GM11168 (cell line): ENCODE measurements around the gene ACTR3.
"Not testable (repeated sequence)": the region's sequence is repeated elsewhere in the genome, so short reads cannot be mapped to it uniquely, and the experiment has no call there.

Source experiments
- in situ Hi-C: fragments of 300-500 bp; cut with MboI; formaldehyde crosslinking; loops from one replicate; pipeline ENCODE4 v1.12.0; 2022; ENCODE audit warnings: low sequenced_read_pairs; ENCODE audit not compliant: unreplicated experiment

ACTR3 gene

DNA sequence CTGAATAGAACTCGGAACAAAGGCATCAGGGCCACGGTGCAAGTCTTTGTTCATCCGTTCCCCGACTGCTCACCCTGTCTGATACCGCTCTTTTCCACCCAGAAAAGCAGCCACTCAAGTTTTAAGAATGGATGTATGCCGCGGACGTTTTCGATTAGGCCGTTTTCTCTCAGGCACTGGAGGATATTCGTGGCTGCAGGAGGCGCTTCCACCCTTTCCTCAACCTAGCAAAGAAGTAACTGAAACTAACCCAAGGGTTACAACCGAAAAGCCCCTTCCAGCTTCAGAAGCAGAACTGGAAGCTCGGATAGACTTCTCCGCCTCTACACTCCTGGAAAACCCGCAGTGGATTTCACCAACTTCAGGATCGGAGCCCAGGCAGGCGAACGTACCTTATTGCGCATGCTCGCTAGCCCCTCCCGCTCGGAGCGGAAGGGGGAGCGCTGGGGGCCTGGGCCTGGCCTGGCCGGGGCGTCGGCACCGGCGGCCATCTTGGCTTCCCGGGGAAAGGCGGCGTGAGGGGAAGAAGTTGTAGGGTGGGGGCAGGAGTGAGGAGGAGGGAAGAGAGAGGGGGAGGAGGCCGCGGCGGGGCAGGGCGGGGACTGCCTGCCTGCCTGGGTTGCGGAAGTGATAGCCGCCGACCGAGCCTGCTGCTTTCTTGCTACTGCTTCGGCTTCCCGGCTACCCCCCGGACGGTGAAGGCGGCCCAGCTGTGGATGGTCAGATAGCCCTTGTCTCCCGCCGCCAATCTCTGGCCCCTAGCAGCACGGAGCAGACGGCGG is at the start of gene ACTR3:
Gene ACTR3, plus strand, starts transcription at position 619 of the 782 bp plus-strand sequence. CDS start 191 bp downstream, outside the sequence.
- in situ Hi-C loops: no loop called here

DNA sequence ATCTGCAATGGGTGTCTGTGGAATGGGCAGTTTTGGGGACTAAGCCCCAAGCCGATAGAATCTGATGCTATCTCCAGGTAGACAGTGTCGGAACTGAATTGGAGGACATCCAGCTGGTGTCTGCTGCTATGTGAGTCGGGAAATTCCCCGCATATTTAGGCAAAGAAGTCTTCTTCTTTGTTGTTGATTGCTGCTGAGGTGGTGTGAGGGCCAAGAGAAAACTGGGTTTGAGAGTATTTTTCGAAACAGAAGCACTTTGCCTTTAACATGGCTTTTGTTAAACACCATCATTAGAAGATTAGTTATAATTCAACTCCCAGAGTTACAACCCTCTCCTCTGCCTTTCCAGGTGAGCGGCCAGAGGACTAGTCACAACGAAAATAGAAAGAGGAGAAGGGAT is 49.4 kb upstream of the ACTR3 start:
- in situ Hi-C loops: no loop called here

GRCh38 chr2:113842919-113843736 is 46.8 kb upstream of the ACTR3 start:
- in situ Hi-C loops: no loop called here

DNA sequence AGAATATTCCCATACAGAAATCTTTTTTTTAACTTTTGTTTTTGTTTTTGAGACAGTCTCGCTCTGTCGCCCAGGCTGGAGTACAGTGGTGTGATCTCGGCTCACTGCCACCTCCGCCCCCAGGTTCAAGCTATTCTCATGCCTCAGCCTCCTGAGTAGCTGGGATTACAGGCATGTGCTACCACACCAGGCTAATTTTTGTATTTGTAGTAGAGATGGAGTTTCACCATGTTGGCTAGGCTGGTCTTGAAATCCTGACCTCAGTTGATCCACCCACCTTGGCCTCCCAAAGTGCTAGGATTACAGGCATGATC is 46.2 kb upstream of the ACTR3 start:
- in situ Hi-C loops: not testable (repeated sequence)

DNA sequence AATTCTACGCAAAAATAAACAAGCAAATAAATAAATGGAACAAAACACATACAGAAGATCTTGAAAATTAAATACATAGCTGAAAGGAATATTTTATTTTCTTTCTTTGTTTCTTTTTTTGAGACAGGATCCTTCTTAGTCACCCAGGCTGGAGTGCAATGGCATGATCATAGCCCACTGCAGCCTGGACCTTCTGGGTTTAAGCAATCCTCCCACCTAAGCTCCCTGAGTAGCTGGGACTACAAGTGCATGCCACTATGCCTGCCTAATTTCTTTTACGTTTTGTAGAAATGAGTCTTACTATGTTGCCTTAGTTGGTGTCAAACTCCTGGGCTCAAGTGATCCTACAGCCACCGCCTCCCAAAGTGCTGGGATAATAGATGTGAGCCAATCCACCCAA is 44.6 kb upstream of the ACTR3 start:
- in situ Hi-C loops: no loop called here

- in situ Hi-C loops: not testable (repeated sequence)
Observed at GRCh38 chr2:113845796-113846195, 44.1 kb upstream of the ACTR3 start.

DNA sequence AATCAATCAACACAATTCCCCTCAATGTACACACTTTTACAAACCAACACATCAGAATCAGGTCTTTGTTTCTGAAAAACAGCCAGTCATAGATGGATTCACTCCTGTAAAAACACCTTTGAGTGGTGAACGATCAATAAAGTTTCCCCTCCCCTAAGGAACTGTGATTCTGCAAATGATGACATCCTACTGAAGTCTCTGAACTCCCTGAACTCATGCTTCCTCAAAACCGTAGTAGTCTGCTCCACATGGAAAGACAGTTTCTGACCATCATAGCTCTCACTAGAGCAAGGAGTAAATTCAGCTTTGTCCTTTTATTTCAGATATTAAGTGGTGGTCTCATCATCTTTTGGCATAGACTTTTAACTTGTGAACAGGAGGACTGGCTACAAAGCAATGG is 43.5 kb upstream of the ACTR3 start:
- in situ Hi-C loops: no loop called here

GRCh38 chr2:113847144-113847543 is 42.7 kb upstream of the ACTR3 start:
- in situ Hi-C loops: no loop called here

GRCh38 chr2:113848758-113849415 is 41.0 kb upstream of the ACTR3 start:
- in situ Hi-C loops: no loop called here

DNA sequence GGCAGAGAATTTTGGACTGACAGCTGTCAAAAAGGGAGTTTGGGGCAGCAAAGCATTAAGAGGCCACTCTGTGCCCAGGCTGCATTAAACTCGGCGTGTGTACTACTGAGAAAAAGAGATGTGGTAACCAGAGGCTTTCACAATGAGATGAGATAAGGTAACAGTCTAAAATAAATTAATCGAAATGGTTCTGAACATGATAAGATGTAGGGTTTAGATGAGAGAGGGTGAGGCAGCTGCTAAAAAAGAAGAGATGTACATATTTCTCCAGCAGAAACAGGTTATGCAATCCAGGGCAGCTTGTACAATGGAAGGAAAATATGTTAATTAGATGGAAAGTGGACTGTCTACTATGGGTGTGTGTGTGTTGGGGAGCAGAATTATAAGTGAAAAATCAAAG is 39.2 kb upstream of the ACTR3 start:
- in situ Hi-C loops: no loop called here

- in situ Hi-C loops: no loop called here
Observed at GRCh38 chr2:113851640-113852039, 38.2 kb upstream of the ACTR3 start.

GRCh38 chr2:113854208-113854607 is 35.7 kb upstream of the ACTR3 start:
- in situ Hi-C loops: no loop called here

- in situ Hi-C loops: no loop called here
Observed at GRCh38 chr2:113854970-113855740, 34.7 kb upstream of the ACTR3 start.

DNA sequence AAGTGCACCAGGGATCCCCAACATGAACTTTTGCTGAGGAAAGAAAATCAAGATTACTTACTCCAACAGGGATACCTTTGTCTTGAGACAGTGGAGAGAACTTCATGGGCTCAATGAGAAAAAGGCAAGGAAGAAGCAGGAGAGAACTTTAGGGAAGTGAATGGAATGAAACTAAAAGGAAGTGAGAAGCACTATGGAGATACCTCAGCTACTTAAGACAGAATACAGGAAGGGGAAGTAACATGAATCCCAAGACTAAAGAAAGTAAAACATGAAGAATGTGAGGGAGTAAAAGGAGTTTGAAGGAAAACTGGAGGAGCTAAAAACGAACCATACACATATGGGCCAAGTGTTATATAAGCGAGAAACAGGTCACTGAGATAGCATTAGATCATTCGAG is 32.4 kb upstream of the ACTR3 start:
- in situ Hi-C loops: no loop called here

DNA sequence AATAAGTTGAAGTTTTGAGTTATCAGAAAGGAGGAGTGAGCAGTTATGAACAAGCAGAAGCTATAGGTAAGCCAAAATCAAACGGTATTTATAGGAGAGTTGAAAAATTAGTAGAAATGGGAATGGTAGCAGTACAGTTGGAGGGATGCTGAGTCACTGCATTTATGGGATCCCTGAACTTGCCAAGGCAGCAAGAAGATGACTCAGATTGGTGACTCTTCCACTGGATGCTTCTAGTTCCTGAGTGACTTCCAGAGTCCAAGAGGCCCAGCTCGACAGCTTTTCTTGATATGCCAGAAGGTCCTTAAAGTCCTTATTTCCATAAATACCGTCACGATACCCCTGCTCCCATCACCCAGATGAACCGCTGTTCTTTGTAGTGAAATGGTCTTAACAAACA is 31.1 kb upstream of the ACTR3 start:
- in situ Hi-C loops: no loop called here

DNA sequence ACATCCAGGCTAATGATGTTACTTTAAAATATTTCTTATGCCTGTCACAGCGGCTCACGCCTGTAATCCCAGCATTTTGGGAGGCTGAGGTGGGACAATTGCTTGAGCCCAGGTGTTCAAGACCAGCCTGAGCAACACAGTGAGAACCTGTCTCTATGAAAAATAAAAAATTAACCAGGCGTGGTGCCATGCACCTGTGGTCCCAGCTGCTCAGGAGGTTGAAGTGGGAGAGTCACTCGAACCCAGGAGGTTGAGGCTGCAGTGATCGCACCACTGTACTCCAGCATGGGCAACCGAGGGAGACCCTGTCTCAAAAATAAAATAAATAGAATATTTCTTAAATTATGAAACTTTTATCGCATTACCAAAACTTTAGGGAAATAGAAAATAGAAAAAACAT is 28.1 kb upstream of the ACTR3 start:
- in situ Hi-C loops: no loop called here

DNA sequence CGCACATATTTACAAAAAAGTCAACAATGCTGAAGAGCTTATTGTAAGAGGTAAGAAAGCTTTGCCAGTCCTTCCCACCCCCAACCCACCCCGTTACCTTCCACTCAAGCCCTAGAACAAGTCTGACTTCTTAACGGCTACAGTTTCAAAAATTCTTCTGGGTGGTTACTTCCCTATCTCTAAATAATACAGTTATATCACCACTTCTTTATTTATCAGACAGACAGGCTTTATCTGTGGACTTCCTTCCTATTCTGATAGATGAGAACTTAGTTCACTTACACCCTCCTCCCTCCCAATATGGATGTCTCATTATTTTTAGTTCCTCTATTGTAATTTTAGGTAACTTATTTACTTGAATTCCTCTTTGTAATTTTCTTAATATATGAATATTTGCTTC is 26.7 kb upstream of the ACTR3 start:
- in situ Hi-C loops: no loop called here

DNA sequence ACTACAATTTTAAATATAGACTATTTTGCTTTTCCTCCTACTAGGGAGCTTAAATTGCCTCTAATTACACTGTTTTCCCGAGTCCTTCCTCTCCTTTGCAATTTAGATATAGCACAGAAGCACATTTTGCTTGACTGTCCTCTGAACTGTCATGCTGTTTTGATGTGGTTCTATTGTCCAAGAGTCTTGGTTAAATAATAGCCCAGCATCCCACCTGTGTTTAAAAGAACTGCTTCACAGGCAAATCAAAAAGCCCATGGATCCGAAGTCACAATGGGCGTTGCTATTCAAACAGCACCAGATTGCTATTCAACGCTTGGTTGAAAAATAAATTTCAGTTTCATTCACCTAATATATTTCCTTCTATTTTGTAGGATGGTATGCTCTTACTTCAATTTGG is 22.3 kb upstream of the ACTR3 start:
- in situ Hi-C loops: no loop called here

- in situ Hi-C loops: no loop called here
Observed at GRCh38 chr2:113869253-113869652, 20.6 kb upstream of the ACTR3 start.

- in situ Hi-C loops: no loop called here
Observed at GRCh38 chr2:113872201-113872600, 17.7 kb upstream of the ACTR3 start.

GRCh38 chr2:113873867-113874266 is 16.0 kb upstream of the ACTR3 start:
- in situ Hi-C loops: no loop called here
